GM21786 (cell line): ENCODE data around the gene IGDCC3.

Experiments
- ATAC-seq: cut with Tn5 transposase; IDR thresholded peaks from one replicate; pipeline ENCODE4 v1.9.1; 2021; ENCODE audit not compliant: unreplicated experiment

The IGDCC3 gene

DNA sequence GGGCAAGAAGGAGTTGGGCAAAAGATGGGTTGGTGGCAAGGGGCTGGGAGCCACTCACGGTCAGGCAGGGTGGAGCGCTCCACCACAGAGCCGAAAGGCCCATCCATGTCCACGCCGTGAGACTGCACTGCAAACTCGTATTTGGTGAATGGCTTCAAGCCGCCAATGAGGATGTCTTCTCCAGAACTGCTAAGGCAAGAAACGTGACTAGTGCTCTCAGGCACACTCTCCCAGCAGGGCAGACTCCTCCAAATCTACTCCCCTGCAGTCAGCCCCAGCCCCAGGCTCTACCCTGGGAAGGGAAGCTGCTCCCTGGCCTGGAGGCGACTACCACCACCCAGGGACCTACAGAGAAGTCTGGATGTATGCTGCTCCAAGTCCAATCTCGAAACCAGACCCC lies 11.4 kb upstream of the IGDCC3 start:
- no peak for ATAC-seq

- ATAC-seq, result no peak
These were observed 10.7 kb upstream of the IGDCC3 start for GRCh38 chr15:65388306-65389080.

DNA sequence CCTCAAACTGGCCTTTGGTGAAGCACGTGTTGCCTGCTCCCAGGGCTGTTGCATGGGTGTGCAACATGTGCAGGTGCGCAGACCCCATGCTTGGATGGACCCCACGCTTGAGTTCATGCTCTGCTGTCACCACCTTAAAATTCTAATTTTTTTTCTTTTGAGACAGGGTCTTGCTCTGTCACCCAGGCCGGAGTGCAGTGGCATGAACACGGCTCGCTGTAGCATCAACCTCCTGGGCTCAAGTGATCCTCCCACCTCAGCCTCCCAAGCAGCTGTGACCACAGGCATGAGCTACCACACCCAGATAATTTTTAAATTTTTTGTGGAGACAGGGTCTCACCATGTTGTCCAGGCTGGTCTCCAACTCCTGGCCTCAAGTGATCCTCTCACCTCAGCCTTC lies 9.1 kb upstream of the IGDCC3 start:
- ATAC-seq, result no peak

- no peak for ATAC-seq
These were observed 8.6 kb upstream of the IGDCC3 start for GRCh38 chr15:65386376-65386775.

- ATAC-seq, result no peak
These were observed 8.1 kb upstream of the IGDCC3 start for GRCh38 chr15:65385870-65386258.

- ATAC-seq, result peak; percentile 55
These were observed 7.4 kb upstream of the IGDCC3 start for GRCh38 chr15:65384895-65385869.

DNA sequence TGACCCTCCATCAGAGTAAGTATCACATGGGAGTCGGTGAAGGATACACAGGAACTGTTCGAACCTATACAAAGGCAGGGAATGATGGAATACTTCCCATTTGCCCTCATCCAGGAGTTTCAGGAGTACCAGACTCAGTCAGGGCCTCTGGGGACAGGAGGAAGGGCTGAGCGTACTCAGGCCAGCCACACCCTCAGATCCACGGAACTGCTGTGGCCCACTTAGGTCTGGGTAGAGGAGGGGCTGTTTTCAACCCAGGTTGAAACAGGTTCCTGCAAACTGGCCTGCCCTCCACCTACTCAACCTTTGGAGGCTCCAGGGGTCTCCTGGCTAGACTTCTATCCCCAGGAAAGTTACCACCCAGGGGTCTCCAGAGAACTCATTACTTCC lies 6.7 kb upstream of the IGDCC3 start:
- ATAC-seq, result no peak

DNA sequence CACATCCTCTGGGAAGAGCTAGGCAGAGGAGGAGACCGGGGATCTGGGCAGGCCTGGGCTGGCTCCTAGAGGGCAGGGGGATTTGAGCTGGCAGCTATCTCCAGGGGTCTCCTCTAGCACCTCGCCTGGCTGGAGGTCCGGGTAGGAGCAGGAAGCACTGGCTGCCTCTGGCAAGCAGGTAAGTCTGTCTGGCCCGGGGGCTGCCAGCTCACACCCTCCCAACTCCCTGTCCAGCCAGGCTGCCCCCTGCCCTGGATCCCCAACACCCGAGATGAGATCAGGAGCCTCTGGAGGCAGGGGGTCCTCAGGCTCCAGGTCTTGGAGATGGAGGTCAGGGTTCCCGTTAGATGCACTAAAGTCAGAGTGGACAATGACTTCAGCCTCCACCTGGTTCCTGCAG lies 6.2 kb upstream of the IGDCC3 start:
- ATAC-seq, result no peak

GRCh38 chr15:65383456-65383855 lies 5.7 kb upstream of the IGDCC3 start:
- no peak for ATAC-seq

- ATAC-seq, result no peak
These were observed 5.1 kb upstream of the IGDCC3 start for GRCh38 chr15:65382921-65383320.

DNA sequence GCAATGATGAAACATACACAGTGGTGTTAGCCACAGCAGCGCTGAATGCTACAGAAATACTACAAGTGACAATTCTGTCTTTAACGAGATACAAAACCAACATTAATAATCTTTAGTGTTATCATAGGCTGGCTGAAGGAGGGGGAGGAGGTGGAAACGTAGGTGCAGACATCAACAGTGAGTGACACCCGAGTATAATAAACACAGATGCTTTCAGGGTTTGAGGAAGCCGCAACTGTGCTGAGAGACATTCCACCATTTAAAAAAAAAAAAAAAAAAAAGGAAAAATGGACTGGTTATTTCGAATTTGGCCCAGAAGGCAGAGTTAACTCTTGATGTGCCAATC lies 4.3 kb upstream of the IGDCC3 start:
- no peak for ATAC-seq

- no peak for ATAC-seq
These were observed 3.8 kb upstream of the IGDCC3 start for GRCh38 chr15:65381445-65382145.

GRCh38 chr15:65379986-65380385 lies 2.2 kb upstream of the IGDCC3 start:
- ATAC-seq, result no peak

DNA sequence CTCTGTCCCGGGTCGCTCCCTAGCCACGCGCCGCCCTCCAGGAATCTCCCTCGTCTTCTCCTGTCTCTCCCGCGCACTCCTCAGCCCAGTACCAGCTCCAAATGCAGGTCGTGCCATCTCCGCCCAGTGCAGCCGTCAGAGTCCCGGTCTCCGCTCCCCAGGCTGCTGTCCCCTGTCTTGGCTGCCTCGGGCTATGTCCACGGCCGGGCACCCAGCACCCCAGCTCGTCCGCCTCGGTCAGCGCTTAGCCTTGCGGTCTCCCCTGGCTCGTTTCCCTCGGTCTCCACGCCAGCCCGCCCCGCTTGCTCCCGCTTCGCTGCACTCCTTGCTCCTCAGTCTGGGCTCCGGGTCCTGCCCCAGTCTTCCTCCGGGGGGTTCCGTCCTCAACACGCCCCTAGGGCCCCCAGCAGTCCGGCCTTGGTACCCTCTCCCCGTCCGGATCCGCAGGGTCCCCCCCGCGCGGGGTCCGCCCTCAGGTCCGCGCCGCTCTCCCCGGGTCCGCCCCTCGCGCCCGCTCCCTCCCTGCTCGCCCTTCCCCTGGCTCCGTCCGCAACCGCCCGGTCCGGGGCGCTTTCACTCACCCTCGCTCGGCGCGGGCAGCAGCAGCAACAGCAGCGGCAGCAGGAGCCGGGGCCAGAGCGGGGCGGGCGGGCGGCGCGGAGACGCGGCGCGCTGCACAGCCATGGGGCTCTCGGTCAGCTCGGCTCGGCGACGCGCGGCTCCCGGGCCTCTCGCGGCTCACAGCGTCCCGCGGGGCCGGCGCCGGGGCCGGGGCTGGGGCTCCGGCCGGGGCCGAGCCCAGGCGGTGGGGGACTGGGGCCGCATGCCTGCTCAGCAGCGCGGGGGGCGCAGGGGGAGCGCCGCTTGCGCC lies 462 bp downstream of the IGDCC3 start:
- no peak for ATAC-seq

DNA sequence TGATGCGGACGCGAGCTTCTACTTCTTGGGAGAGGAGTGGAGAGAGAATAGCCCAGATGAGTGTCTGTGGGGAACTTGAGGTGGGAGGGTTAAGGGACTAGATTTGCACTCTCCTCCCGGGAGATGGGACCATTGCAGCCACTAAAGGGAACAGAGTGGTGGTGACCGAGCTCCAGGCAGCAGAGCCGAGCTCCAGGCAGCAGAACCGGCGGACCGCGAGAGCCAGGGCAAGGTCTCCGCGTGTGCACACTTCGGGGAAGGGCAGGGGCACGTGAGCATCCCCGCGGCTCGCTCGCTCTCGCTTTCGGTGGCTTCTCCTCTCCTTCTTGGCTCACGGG lies 1.1 kb downstream of the IGDCC3 start:
- ATAC-seq, result no peak

DNA sequence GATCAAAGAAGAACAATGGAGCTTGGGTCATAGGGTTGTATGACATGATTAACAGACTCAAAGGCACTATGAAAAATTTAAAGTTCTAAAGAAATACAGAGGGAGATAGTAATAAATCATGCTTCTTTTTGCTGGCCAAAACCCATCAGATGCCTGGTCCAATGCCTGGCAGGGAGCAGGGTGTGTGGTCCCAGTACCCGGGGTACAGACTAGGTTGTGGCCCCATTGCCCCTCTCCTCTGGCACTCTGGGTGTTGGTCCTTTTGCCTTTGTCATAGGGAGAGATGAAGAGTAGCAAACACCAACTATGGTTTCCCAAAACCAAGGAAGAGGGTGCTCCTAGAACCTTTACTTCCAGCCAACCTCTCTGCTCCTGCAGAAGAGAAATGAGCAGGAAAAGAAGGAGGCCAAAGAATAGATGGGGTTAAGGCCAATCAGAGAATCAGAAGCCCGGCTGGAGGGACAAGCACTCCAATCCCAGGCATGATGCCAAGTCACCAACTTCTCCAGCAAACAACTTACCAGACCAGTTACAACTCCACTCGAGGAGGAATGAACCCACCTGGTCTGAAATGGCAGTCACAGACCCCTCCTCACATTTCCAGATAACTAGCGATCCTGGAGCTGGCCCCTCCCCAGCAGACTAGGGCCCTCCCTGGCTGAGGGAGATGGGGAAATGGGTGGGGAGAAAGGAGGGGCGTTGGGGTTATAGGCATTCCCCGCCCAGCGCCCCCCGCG lies 1.8 kb downstream of the IGDCC3 start:
- no peak for ATAC-seq

GRCh38 chr15:65374821-65375401 lies 2.9 kb downstream of the IGDCC3 start:
- no peak for ATAC-seq

DNA sequence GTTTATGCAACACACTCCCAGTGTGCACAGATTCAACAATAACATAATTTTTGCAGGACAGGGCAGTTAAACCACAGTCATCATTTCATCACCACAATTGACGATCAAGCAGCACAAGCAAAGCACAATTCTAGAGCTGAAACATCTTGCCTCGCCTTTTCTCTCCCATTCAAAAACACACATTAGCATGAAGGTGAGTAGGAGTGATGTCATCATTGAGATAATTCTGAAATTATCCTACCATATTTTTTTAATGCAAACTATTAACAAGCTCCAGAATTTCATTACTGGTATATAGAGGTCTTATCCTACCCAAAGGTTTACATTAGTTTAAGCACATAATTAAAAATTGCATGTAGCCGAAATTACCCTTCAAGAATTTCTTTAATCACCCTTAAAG lies 3.5 kb downstream of the IGDCC3 start:
- no peak for ATAC-seq

DNA sequence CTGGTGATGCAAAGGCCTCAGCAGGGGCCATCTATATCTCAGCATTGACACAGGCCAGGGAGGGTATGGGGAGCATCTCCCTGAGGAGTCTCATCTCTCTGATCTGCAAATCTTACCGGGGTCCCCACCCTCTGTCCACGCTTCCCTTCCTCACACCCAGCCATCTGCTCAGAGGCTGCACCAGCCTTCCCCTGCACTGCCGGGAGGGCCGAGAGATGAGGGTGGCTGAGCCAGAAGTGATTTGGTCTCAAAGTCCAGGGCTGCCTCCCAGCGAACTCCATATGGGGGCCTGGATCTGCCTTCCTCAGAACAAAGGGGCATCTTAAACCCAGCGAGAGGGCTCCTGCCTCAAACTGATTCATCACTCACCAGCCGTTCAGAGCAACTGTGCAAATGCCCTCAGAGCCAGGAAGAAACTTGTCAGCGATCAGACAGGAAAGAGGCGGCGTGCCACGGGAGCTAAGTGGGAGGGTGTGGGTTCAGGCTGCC lies 4.6 kb downstream of the IGDCC3 start:
- ATAC-seq, result no peak

- no peak for ATAC-seq
These were observed 5.1 kb downstream of the IGDCC3 start for GRCh38 chr15:65372787-65373067.
